IMR-90 (cell line): Measurements from ENCODE around the gene GAPDH.

Experiments used
- CEBPB ChIP-seq: IDR thresholded peaks from 2 replicates; pipeline ENCODE4 v1.6.1; 2012; ENCODE audit warnings: low read depth, low read length, improper control_type of control experiment
- CHD1 ChIP-seq: IDR thresholded peaks from 2 replicates; pipeline ENCODE4 v1.6.1; 2012; ENCODE audit warnings: low read depth, low read length, improper control_type of control experiment
- FOS ChIP-seq: fragments of 150-350 bp; IDR thresholded peaks from 2 replicates; pipeline ENCODE4 v1.6.1; 2016; ENCODE audit warnings: low read depth, low read length
- MAFK ChIP-seq: IDR thresholded peaks from 2 replicates; pipeline ENCODE4 v1.6.1; 2012; ENCODE audit warnings: low read depth, low read length, improper control_type of control experiment
- MAZ ChIP-seq: IDR thresholded peaks from 2 replicates; pipeline ENCODE4 v1.6.1; 2012; ENCODE audit warnings: low read depth, mild to moderate bottlenecking, low read length, improper control_type of control experiment, moderate library complexity, borderline replicate concordance
- MXI1 ChIP-seq: IDR thresholded peaks from 2 replicates; pipeline ENCODE4 v1.6.1; 2012; ENCODE audit warnings: low read depth, mild to moderate bottlenecking, low read length, moderate library complexity, borderline replicate concordance
- NFE2L2 ChIP-seq: fragments of 150-350 bp; IDR thresholded peaks from 2 replicates; pipeline ENCODE4 v1.6.1; 2016; ENCODE audit warnings: low read depth, mild to moderate bottlenecking, low read length
- POLR2A ChIP-seq: IDR thresholded peaks from 2 replicates; pipeline ENCODE4 v1.6.1; 2012; ENCODE audit warnings: mild to moderate bottlenecking, low read depth, low read length
- RAD21 ChIP-seq: IDR thresholded peaks from 2 replicates; pipeline ENCODE4 v1.6.1; 2012; ENCODE audit warnings: low read length, improper control_type of control experiment
- RCOR1 ChIP-seq: IDR thresholded peaks from 2 replicates; pipeline ENCODE4 v1.6.1; 2012; ENCODE audit warnings: mild to moderate bottlenecking, low read length, improper control_type of control experiment; ENCODE audit not compliant: insufficient replicate concordance
- RFX5 ChIP-seq: IDR thresholded peaks from 2 replicates; pipeline ENCODE4 v1.8.0; 2012; ENCODE audit warnings: low read depth, mild to moderate bottlenecking, low read length, moderate library complexity
- TF ChIP-seq, protein P1 (sequence below): conservative IDR thresholded peaks from 2 replicates; pipeline ENCODE4 v1.5.1; 2012; ENCODE audit warnings: mild to moderate bottlenecking, low read depth, low read length, improper control_type of control experiment
- TF ChIP-seq, protein P2 (sequence below): fragments of 150-350 bp; IDR thresholded peaks from 2 replicates; pipeline ENCODE4 v1.6.1; 2016; ENCODE audit warnings: low read depth, mild to moderate bottlenecking, low read length, moderate library complexity, borderline replicate concordance
- TF ChIP-seq, protein P3 (sequence below): fragments of 150-350 bp; IDR thresholded peaks from 2 replicates; pipeline ENCODE4 v1.6.1; 2017; ENCODE audit warnings: mild to moderate bottlenecking, antibody characterized with exemption, low read length, low read depth

DNA sequence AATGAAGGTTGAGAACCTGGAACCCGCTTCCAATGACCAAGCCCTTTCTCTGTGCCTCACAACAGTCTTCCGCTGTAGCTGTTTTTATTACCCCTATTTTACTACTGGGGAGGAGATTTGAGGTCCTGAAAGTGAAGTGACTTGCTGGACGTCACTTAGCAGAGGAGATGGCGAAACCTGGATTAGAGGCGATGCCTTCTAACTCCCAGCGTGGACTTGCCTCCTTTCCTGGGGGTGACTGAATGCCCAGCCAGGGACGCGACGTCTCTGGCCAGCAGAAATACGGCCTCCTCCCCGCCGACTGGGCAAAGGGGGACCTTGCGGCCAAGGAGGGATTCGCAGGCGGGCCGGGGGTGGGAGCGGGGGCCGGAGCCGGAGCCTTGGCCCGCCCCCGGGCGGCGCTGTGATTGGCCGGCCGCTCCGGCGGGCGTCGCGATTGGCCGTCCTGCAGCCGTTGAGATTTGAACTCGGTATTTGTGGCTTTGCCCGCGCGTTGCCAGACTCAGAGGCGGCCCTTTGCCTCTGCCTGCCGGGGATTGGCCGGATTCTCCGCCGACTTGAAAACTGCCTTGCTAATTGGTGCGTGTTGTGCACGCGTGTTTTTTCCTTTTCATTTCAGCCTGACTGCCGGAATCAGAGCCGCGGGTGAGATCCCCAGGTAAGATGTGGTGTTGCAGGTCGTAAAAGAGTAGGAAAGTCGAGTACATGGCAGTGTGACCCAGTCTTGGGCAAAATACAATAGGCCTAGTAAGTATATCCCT, 40.6 kb upstream of the GAPDH start, which contains the start of gene NCAPD2:
- TF ChIP-seq, protein P1, sequence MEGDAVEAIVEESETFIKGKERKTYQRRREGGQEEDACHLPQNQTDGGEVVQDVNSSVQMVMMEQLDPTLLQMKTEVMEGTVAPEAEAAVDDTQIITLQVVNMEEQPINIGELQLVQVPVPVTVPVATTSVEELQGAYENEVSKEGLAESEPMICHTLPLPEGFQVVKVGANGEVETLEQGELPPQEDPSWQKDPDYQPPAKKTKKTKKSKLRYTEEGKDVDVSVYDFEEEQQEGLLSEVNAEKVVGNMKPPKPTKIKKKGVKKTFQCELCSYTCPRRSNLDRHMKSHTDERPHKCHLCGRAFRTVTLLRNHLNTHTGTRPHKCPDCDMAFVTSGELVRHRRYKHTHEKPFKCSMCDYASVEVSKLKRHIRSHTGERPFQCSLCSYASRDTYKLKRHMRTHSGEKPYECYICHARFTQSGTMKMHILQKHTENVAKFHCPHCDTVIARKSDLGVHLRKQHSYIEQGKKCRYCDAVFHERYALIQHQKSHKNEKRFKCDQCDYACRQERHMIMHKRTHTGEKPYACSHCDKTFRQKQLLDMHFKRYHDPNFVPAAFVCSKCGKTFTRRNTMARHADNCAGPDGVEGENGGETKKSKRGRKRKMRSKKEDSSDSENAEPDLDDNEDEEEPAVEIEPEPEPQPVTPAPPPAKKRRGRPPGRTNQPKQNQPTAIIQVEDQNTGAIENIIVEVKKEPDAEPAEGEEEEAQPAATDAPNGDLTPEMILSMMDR = no peak
- TF ChIP-seq RCOR1 = no peak
- TF ChIP-seq RAD21 = no peak
- peak; percentile 93 for TF ChIP-seq POLR2A
- TF ChIP-seq, protein P2, sequence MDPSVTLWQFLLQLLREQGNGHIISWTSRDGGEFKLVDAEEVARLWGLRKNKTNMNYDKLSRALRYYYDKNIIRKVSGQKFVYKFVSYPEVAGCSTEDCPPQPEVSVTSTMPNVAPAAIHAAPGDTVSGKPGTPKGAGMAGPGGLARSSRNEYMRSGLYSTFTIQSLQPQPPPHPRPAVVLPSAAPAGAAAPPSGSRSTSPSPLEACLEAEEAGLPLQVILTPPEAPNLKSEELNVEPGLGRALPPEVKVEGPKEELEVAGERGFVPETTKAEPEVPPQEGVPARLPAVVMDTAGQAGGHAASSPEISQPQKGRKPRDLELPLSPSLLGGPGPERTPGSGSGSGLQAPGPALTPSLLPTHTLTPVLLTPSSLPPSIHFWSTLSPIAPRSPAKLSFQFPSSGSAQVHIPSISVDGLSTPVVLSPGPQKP = no peak
- TF ChIP-seq, protein P3, sequence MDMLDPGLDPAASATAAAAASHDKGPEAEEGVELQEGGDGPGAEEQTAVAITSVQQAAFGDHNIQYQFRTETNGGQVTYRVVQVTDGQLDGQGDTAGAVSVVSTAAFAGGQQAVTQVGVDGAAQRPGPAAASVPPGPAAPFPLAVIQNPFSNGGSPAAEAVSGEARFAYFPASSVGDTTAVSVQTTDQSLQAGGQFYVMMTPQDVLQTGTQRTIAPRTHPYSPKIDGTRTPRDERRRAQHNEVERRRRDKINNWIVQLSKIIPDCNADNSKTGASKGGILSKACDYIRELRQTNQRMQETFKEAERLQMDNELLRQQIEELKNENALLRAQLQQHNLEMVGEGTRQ = peak; percentile 19; the same call in 1 of the 2 replicates
- peak; percentile 31; the same call in 1 of the 2 replicates for TF ChIP-seq CEBPB
- peak; percentile 88; the same call in 1 of the 2 replicates for TF ChIP-seq CHD1
- peak; percentile 92 for TF ChIP-seq MXI1
- no peak for TF ChIP-seq MAFK
- TF ChIP-seq RFX5 = no peak
- peak; percentile 94 for TF ChIP-seq MAZ
- no peak for TF ChIP-seq NFE2L2
- 0 out of 2 replicates have a peak, but pooled peaks have one; percentile 18 for TF ChIP-seq FOS
